HepG2 (cell line): ENCODE data around the gene ASCL2. TPM values are rescaled to one million over a fixed set of nuclear protein-coding genes. Genes with fewer than 3 reads are reported as not detected.
A peak's percentile ranks its signal among the peaks of the same experiment; 100 is the strongest.

ENCODE experiments used
- HMGA1 ChIP-seq: sonication (generic); formaldehyde crosslinking; conservative IDR thresholded peaks from 2 replicates; pipeline ENCODE4 v1.4.0; 2020; ENCODE audit warnings: missing genetic modification reagents
- HNF4A ChIP-seq: sonication (generic); formaldehyde crosslinking; IDR thresholded peaks from 2 replicates; pipeline ENCODE4 v1.4.0; 2020; ENCODE audit warnings: missing genetic modification reagents
- JUN ChIP-seq: sonication (generic); formaldehyde crosslinking; IDR thresholded peaks from 2 replicates; pipeline ENCODE4 v1.4.0; 2020; ENCODE audit warnings: mild to moderate bottlenecking, missing genetic modification reagents
- JUNB ChIP-seq: sonication (generic); formaldehyde crosslinking; IDR thresholded peaks from 2 replicates; pipeline ENCODE4 v1.8.0; 2022; ENCODE audit warnings: missing genetic modification reagents, mild to moderate bottlenecking, borderline replicate concordance
- KIAA2018 ChIP-seq: sonication (generic); formaldehyde crosslinking; IDR thresholded peaks from 2 replicates; pipeline ENCODE4 v1.5.0; 2020; ENCODE audit warnings: mild to moderate bottlenecking, missing genetic modification reagents, borderline replicate concordance
- KLF6 ChIP-seq: IDR thresholded peaks from 2 replicates; pipeline ENCODE4 v1.8.0; 2016; ENCODE audit warnings: missing biosample characterization, missing genetic modification reagents
- NFAT5 ChIP-seq: sonication (generic); formaldehyde crosslinking; IDR thresholded peaks from 2 replicates; pipeline ENCODE4 v1.4.0; 2020; ENCODE audit warnings: missing genetic modification reagents
- NFKB2 ChIP-seq: sonication (generic); formaldehyde crosslinking; IDR thresholded peaks from 2 replicates; pipeline ENCODE4 v1.4.0; 2020; ENCODE audit warnings: missing genetic modification reagents, borderline replicate concordance
- SALL2 ChIP-seq: sonication (generic); formaldehyde crosslinking; IDR thresholded peaks from 2 replicates; pipeline ENCODE4 v1.8.1; 2023; ENCODE audit warnings: mild to moderate bottlenecking, missing genetic modification reagents, inconsistent platforms
- ZBTB7B ChIP-seq: sonication (generic); formaldehyde crosslinking; IDR thresholded peaks from 2 replicates; pipeline ENCODE4 v1.4.0; 2020; ENCODE audit warnings: missing genetic modification reagents
- ZNF354B ChIP-seq: sonication (generic); formaldehyde crosslinking; IDR thresholded peaks from 2 replicates; pipeline ENCODE4 v1.8.0; 2022; ENCODE audit warnings: mild to moderate bottlenecking, missing genetic modification reagents
- ZNF564 ChIP-seq: sonication (generic); formaldehyde crosslinking; IDR thresholded peaks from 2 replicates; pipeline ENCODE4 v1.8.1; 2023; ENCODE audit warnings: mild to moderate bottlenecking, missing genetic modification reagents
- polyA plus RNA-seq, 8 experiments: library from polyadenylated mRNA; depleted of rRNA in 3 of 8; stranded (reverse) in 7 of 8; unstranded in 1 of 8; fragments of >200 nt; fragmentation: Illumina TruSeq in 4 of 8; extraction: Trizol in 4 of 8; gene quantifications; 2 replicates each; pipeline versions ENCODE4 v1.2.1 to v1.2.3, GENCODE V29; 2011 to 2016; ENCODE audit warnings: low read depth in 4 of 8, missing spikeins in 1 of 8, mixed read lengths in 1 of 8; ENCODE audit not compliant: insufficient read depth in 1 of 8
- total RNA-seq, 5 experiments: library from RNA; depleted of rRNA; stranded (reverse); fragments of >200 nt; fragmentation: Illumina TruSeq; extraction: Trizol; gene quantifications; 2 replicates each; pipeline ENCODE4 v1.2.3, GENCODE V29; 2016; ENCODE audit warnings: low read depth in 1 of 5
- TF ChIP-seq, protein P1 (sequence below): sonication (generic); formaldehyde crosslinking; conservative IDR thresholded peaks from 2 replicates; pipeline ENCODE4 v1.8.0; 2022; ENCODE audit warnings: missing genetic modification reagents

ASCL2 gene
- total and polyA plus RNA-seq, 2 of the 13 experiments (the other 11 are each of a cell fraction or from before 2014, with no cell fraction given) = 0.07 TPM; not detected in 1

GRCh38 chr11:2268729-2269600 is 1.4 kb downstream of the ASCL2 start (continued):
- TF ChIP-seq NFAT5 (CRISPR knock-in tag) (0 out of 2 replicates have a peak, but pooled peaks have one; percentile 58), ZNF564 (CRISPR knock-in tag) (0 out of 2 replicates have a peak, but pooled peaks have one; percentile 23), HMGA1 (CRISPR knock-in tag) (no peak), SALL2 (peak; percentile 63; the same call in 1 of the 2 replicates), KLF6 (CRISPR knock-in tag) (peak; percentile 37; the same call in 1 of the 2 replicates), ZNF354B (CRISPR knock-in tag) (no peak), NFKB2 (CRISPR knock-in tag) (no peak), HNF4A (no peak), KIAA2018 (CRISPR knock-in tag) (no peak), JUN (CRISPR knock-in tag) (no peak), ZBTB7B (peak; percentile 81; the same call in 1 of the 2 replicates), JUNB (no peak)
- TF ChIP-seq, protein P1, sequence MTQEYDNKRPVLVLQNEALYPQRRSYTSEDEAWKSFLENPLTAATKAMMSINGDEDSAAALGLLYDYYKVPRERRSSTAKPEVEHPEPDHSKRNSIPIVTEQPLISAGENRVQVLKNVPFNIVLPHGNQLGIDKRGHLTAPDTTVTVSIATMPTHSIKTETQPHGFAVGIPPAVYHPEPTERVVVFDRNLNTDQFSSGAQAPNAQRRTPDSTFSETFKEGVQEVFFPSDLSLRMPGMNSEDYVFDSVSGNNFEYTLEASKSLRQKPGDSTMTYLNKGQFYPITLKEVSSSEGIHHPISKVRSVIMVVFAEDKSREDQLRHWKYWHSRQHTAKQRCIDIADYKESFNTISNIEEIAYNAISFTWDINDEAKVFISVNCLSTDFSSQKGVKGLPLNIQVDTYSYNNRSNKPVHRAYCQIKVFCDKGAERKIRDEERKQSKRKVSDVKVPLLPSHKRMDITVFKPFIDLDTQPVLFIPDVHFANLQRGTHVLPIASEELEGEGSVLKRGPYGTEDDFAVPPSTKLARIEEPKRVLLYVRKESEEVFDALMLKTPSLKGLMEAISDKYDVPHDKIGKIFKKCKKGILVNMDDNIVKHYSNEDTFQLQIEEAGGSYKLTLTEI (CRISPR knock-in tag) = no peak
